ENCODE data around the gene MDP1.

MDP1 gene

DNA sequence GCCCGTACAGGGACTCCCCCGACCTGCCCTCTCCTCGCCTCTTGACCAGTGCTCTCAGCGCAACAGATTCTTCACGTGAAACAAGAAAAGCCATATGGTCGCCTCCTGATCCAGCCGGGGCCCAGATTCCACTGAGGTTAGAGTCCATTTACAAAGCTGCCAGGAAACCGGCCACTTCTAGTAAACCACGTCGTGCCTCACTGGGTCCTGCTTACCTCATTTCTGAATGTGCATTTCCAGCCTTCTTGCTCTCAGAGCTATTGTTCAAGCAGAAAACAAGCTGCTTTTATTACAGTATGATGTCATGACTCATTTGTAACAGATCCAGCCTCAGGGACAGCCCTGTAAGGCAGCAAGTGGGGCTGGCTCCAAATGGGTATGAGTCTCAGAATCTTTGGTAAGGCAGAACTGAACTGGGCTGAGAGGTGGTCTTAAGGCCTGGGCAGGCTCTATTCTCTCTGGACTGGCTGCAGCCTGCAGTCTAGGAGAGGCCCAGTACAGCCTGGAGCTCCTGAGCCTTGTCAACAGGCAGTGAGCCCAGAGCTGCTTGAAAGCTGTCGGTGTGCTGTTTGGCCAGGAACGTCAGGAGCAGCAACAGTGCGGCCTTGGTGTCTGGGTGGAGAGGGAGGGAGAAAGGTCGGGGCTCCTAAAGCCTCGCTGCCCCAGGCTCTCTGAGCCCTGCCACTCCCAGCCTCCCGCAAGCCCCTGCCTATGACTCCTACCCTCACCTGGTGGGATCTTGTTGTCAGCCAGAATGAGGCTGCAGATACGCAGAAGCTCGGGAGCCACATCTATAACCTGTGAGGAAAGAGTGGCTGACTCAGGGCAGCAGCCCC is 35.7 kb downstream of the MDP1 start:
- no peak for DNase-seq (ENCODE audit: low read depth)

DNA sequence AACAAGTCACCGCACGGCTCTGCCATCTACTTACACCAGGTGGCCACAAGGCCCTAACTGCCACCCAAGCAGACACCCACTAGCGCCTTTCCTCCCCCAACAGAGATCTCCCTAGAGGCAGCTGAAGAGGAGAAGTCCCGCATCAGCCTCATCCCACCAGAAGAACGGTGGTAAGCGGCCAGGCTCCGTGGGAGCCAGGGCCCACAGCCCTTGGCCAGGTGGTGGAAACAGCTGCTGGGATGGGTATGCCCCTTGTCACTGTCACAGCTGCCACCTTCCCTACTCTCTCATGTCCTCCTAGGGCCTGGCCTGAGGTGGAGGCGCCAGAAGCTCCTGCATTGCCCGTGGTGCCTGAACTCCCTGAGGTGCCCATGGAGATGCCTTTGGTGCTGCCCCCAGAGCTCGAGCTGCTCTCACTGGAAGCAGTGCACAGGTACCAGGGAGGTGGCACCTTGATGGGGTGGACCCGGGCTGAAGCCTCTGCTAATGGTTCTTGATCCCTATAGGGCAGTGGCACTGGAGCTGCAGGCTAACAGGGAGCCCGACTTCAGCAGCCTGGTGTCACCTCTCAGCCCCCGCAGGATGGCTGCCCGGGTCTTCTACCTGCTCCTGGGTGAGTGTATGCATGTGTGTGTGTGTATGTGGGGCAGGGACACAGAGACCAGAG is 36.4 kb downstream of the MDP1 start:
- no peak for DNase-seq (ENCODE audit: low read depth)

DNA sequence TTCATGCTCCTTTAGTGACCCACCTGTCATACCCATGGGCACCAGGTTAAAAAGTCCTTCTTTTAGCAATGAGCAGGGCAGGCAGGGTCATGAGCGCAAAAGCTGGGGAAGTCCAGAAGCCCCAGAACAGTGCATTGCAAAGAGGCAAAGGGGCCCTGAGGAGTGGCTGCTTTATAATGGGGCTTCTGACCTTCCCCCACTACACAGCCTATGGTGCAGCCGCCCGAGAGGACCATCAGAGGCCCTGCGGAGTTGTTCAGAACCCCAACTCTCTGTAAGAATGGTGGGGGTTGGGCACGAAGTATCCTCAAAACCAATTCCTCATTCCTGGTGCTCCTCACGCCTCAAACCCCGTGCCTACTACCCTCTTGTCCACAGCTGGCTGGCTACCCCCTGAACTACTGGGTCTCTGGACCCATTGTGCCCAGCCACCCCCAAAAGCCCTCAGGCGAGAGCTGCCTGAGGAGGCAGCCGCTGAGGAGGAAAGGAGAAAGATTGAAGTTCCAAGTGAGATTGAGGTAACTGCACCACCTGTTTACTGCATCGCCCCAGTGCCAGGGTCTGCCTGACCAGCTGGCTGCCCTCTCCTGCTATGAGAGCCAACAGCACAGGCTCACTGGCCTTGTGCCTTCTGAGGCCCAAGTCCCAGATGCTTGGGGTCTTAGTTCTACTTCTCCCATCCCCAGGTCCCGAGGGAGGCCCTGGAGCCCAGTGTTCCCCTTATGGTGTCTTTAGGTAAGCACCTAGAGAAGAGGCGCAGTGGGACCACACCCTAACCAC is 37.3 kb downstream of the MDP1 start:
- no peak for DNase-seq (ENCODE audit: low read depth)

DNA sequence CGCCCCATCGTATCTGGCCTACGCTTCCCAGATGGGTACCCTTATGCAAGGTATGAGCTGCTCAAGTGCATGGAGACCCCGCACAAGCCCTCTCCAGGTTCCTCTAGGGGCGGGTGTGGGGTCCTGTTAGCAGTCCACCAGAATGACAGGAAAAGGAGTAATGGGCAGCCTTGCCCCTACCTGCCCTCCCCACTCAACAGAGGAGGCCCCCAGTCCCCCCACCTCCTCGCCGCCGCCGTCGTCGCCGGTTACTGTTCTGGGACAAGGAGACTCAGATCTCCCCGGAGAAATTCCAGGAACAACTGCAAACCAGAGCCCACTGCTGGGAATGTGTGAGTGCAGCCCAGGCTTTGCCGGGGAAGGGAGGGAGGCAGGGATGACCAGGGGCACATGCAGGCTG is 38.0 kb downstream of the MDP1 start:
- DNase-seq (ENCODE audit: low read depth): no peak

- no peak for DNase-seq (ENCODE audit: low read depth)
These were observed 38.6 kb downstream of the MDP1 start for GRCh38 chr14:24177041-24177825.

- DNase-seq (ENCODE audit: low read depth): no peak
These were observed 39.3 kb downstream of the MDP1 start for GRCh38 chr14:24176599-24176998.

DNA sequence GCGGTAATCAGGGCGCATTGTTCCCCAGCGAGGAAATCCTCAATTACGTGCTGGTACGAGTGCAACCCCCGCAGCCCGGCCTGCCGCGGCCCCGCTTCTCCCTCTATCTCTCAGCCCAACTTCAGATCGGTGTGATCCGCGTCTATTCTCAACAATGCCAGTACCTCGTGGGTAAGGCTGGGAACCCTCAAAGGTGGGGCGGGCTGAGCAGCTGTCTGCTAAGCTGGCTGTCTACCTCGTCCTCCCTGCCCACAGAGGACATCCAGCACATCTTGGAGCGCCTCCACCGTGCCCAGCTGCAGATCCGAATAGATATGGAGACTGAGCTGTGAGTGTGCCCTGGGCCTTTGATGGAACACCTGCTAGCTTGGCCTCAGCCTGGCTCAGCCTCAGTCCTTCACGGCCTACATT is 43.0 kb downstream of the MDP1 start:
- DNase-seq (ENCODE audit: low read depth): no peak

GRCh38 chr14:24172261-24172860 is 43.5 kb downstream of the MDP1 start:
- no peak for DNase-seq (ENCODE audit: low read depth)

GRCh38 chr14:24171422-24172260 is 44.2 kb downstream of the MDP1 start, which contains the start of gene REC8:
Gene REC8 (plus strand): TSS chr14:24172080. CDS start chr14:24172553, 473 bp downstream.
- peak; percentile 48 for DNase-seq (ENCODE audit: low read depth)

- DNase-seq (ENCODE audit: low read depth): no peak
These were observed 48.3 kb downstream of the MDP1 start for GRCh38 chr14:24167469-24168114.

GRCh38 chr14:24165785-24166184 is 50.1 kb downstream of the MDP1 start:
- no peak for DNase-seq (ENCODE audit: low read depth)

- no peak for DNase-seq (ENCODE audit: low read depth)
These were observed 51.3 kb downstream of the MDP1 start for GRCh38 chr14:24164518-24164991.

Measured in stimulated activated CD8-positive, alpha-beta memory T cell treated with anti-CD3 and anti-CD28 coated beads, Interleukin-12 subunit alpha, Interleukin-12 subunit beta, amount 100 ng/mL, for 4 hours (primary cell).